OCI-LY1 (cell line): ENCODE data around the gene BHMT.

Source experiments
- H2AFZ ChIP-seq: fragments of 200-600 bp; sonication (generic), shearing (Covaris generic); 2 replicates; pipeline ENCODE4 v1.6.0; 2014; ENCODE audit warnings: antibody characterized with exemption, mild to moderate bottlenecking, low read length
- H3F3A ChIP-seq: fragments of 200-600 bp; sonication (generic), shearing (Covaris generic); 2 replicates; pipeline ENCODE4 v1.6.0; 2014; ENCODE audit warnings: mild to moderate bottlenecking, antibody characterized with exemption, low read length, moderate library complexity; ENCODE audit not compliant: insufficient read depth
- H3K27ac ChIP-seq: fragments of 200-600 bp; sonication (generic); 2 replicates; pipeline ENCODE4 v1.5.1; 2014; ENCODE audit warnings: low read length, mixed run types, mild to moderate bottlenecking, low read depth; ENCODE audit not compliant: poor library complexity, severe bottlenecking
- H3K27me3 ChIP-seq: fragments of 200-600 bp; sonication (generic); 2 replicates; pipeline ENCODE4 v1.6.0; 2014; ENCODE audit warnings: antibody characterized with exemption, mild to moderate bottlenecking, low read length, moderate library complexity; ENCODE audit not compliant: insufficient read depth
- H3K36me3 ChIP-seq: fragments of 200-600 bp; sonication (generic); 2 replicates; pipeline ENCODE4 v1.6.1; 2014; ENCODE audit warnings: mild to moderate bottlenecking, antibody characterized with exemption, low read length, moderate library complexity, mixed read lengths; ENCODE audit not compliant: insufficient read depth
- H3K4me1 ChIP-seq: fragments of 200-600 bp; sonication (generic); 2 replicates; pipeline ENCODE4 v1.5.1; 2014; ENCODE audit warnings: mild to moderate bottlenecking, low read length, moderate library complexity; ENCODE audit not compliant: insufficient read depth, severe bottlenecking
- H3K4me2 ChIP-seq: fragments of 200-600 bp; sonication (generic), shearing (Covaris generic); 2 replicates; pipeline ENCODE4 v1.6.1; 2014; ENCODE audit warnings: low read length
- H3K4me3 ChIP-seq: fragments of 200-600 bp; sonication (generic); 2 replicates; pipeline ENCODE4 v1.5.1; 2014; ENCODE audit warnings: low read length, low read depth, mild to moderate bottlenecking, mixed read lengths; ENCODE audit not compliant: poor library complexity, severe bottlenecking
- H3K79me2 ChIP-seq: fragments of 200-600 bp; shearing (Covaris generic); 2 replicates; pipeline ENCODE4 v1.6.1; 2016; ENCODE audit warnings: mixed run types, low read length, mixed read lengths; ENCODE audit not compliant: insufficient read depth
- H3K9ac ChIP-seq: fragments of 200-600 bp; sonication (generic), shearing (Covaris generic); 2 replicates; pipeline ENCODE4 v1.6.1; 2014; ENCODE audit warnings: mild to moderate bottlenecking, low read length, mixed read lengths
- H3K9me2 ChIP-seq: fragments of 200-600 bp; sonication (generic), shearing (Covaris generic); 2 replicates; pipeline ENCODE4 v1.6.1; 2014; ENCODE audit warnings: low read depth, mild to moderate bottlenecking, low read length, mixed read lengths
- H3K9me3 ChIP-seq: fragments of 200-600 bp; shearing (Covaris generic); 2 replicates; pipeline ENCODE4 v1.6.1; 2014; ENCODE audit warnings: low read length, mixed read lengths
- H4K20me1 ChIP-seq: fragments of 200-600 bp; sonication (generic), shearing (Covaris generic); 2 replicates; pipeline ENCODE4 v1.6.0; 2016; ENCODE audit warnings: mild to moderate bottlenecking, low read length; ENCODE audit not compliant: insufficient read depth
- EZH2 ChIP-seq: fragments of 200-600 bp; sonication (generic), shearing (Covaris generic); IDR thresholded peaks from 2 replicates; pipeline ENCODE4 v1.8.0; 2017; ENCODE audit warnings: borderline replicate concordance, mixed run types, mild to moderate bottlenecking, antibody characterized with exemption, low read length, moderate library complexity, mixed read lengths
- TF ChIP-seq, protein P1 (sequence below): fragments of 200-600 bp; sonication (generic), shearing (Covaris generic); IDR thresholded peaks from 2 replicates; pipeline ENCODE4 v1.5.1; 2017; ENCODE audit warnings: mild to moderate bottlenecking, antibody characterized with exemption, low read length, moderate library complexity, mixed read lengths

Gene BHMT

DNA sequence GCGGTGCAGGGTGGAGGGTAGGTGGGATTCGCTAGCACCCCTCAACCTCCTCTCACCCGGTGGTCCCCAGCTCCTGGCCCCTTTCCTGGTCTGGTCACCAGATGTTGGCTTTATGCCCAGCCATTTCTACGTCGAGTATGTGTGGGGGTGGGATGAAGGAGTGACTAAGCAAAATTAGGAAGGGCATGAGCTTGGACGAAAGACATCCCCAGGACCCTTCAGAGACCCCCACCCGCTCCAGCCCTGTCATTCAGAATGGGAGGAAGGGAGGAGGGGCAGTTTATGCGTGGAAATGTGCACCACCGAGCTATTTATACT lies 41.3 kb upstream of the BHMT start:
- Histone ChIP-seq H3F3A (no peaks in the 10 kb centered on the region), H4K20me1 (no peaks in the 10 kb centered on the region), H3K9me2 (no peaks in the 10 kb centered on the region), H3K9me3 (no peaks in the 10 kb centered on the region), H3K4me1 (no peaks in the 10 kb centered on the region), H3K36me3 (no peaks in the 10 kb centered on the region), H3K79me2 (no peaks in the 10 kb centered on the region), H3K4me2 (no peak overlapping the region), H2AFZ (no peak overlapping the region), H3K4me3 (no peak overlapping the region), H3K27me3 (no peaks in the 10 kb centered on the region), H3K27ac (no peak overlapping the region), H3K9ac (no peak overlapping the region)
- TF ChIP-seq, protein P1, sequence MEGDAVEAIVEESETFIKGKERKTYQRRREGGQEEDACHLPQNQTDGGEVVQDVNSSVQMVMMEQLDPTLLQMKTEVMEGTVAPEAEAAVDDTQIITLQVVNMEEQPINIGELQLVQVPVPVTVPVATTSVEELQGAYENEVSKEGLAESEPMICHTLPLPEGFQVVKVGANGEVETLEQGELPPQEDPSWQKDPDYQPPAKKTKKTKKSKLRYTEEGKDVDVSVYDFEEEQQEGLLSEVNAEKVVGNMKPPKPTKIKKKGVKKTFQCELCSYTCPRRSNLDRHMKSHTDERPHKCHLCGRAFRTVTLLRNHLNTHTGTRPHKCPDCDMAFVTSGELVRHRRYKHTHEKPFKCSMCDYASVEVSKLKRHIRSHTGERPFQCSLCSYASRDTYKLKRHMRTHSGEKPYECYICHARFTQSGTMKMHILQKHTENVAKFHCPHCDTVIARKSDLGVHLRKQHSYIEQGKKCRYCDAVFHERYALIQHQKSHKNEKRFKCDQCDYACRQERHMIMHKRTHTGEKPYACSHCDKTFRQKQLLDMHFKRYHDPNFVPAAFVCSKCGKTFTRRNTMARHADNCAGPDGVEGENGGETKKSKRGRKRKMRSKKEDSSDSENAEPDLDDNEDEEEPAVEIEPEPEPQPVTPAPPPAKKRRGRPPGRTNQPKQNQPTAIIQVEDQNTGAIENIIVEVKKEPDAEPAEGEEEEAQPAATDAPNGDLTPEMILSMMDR = no peak

GRCh38 chr5:79074641-79075040 lies 37.0 kb upstream of the BHMT start:
- H3K79me2 ChIP-seq = no peaks in the 10 kb centered on the region
- no peak overlapping the region for H2AFZ ChIP-seq
- H3K9me2 ChIP-seq = no peaks in the 10 kb centered on the region
- no peaks in the 10 kb centered on the region for H4K20me1 ChIP-seq
- H3K36me3 ChIP-seq = no peaks in the 10 kb centered on the region
- H3K9me3 ChIP-seq = no peaks in the 10 kb centered on the region
- no peaks in the 10 kb centered on the region for H3F3A ChIP-seq
- H3K27ac ChIP-seq = no peak overlapping the region
- no peak for TF ChIP-seq EZH2
- TF ChIP-seq, protein P1 = no peak
- no peaks in the 10 kb centered on the region for H3K4me1 ChIP-seq
- no peak overlapping the region for H3K9ac ChIP-seq
- H3K4me2 ChIP-seq = no peak overlapping the region
- H3K4me3 ChIP-seq = no peak overlapping the region
- no peaks in the 10 kb centered on the region for H3K27me3 ChIP-seq

- Histone ChIP-seq H3K4me1 (no peaks in the 10 kb centered on the region), H3K9me3 (no peaks in the 10 kb centered on the region), H2AFZ (no peak overlapping the region), H3K27ac (no peak overlapping the region), H3K27me3 (no peaks in the 10 kb centered on the region), H3K36me3 (no peaks in the 10 kb centered on the region), H3K9me2 (no peaks in the 10 kb centered on the region), H3K4me3 (no peak overlapping the region), H3K9ac (no peak overlapping the region), H4K20me1 (no peaks in the 10 kb centered on the region), H3F3A (no peaks in the 10 kb centered on the region), H3K79me2 (no peaks in the 10 kb centered on the region), H3K4me2 (no peak overlapping the region)
- TF ChIP-seq, protein P1 = no peak
- no peak for TF ChIP-seq EZH2
Measured at GRCh38 chr5:79075646-79076426, 35.8 kb upstream of the BHMT start.
